Parathyroid adenoma (tissue), 2 donors: ENCODE measurements around the gene CCDC182.

Experiments used
- H2AFZ ChIP-seq: fragments of 300-600 bp; sonication (generic); one replicate; pipeline ENCODE4 v1.7.0; 2017; ENCODE audit warnings: antibody characterized with exemption, mild to moderate bottlenecking
- H3K27ac ChIP-seq: fragments of 300-600 bp; sonication (generic); one replicate; pipeline ENCODE4 v1.7.0; 2017
- H3K27me3 ChIP-seq: fragments of 300-600 bp; sonication (generic); one replicate; pipeline ENCODE4 v1.7.0; 2017; ENCODE audit warnings: low read length; ENCODE audit not compliant: control insufficient read depth, insufficient read depth
- H3K36me3 ChIP-seq: fragments of 300-600 bp; sonication (generic); one replicate; pipeline ENCODE4 v1.7.0; 2017; ENCODE audit warnings: low read length; ENCODE audit not compliant: control insufficient read depth, insufficient read depth
- H3K4me1 ChIP-seq: fragments of 300-600 bp; sonication (generic); one replicate; pipeline ENCODE4 v1.7.0; 2017; ENCODE audit warnings: control low read depth
- H3K4me2 ChIP-seq: fragments of 300-600 bp; sonication (generic); one replicate; pipeline ENCODE4 v1.7.0; 2017; ENCODE audit warnings: low read length
- H3K4me3 ChIP-seq: fragments of 300-600 bp; sonication (generic); one replicate; pipeline ENCODE4 v1.7.0; 2017; ENCODE audit warnings: low read depth, low read length
- H3K79me2 ChIP-seq: fragments of 300-600 bp; sonication (generic); one replicate; pipeline ENCODE4 v1.7.0; 2017; ENCODE audit warnings: control low read depth
- H3K9ac ChIP-seq: fragments of 300-600 bp; sonication (generic); one replicate; pipeline ENCODE4 v1.7.0; 2017; ENCODE audit warnings: mild to moderate bottlenecking
- H3K9me3 ChIP-seq: fragments of 300-600 bp; sonication (generic); one replicate; pipeline ENCODE4 v1.7.0; 2017; ENCODE audit warnings: low read length; ENCODE audit not compliant: control insufficient read depth
- CTCF ChIP-seq: fragments of 300-600 bp; sonication (generic); IDR thresholded peaks from one replicate; pipeline ENCODE4 v1.7.0; 2017; ENCODE audit warnings: antibody characterized with exemption, mild to moderate bottlenecking
- donor health status: primary hyperparathyroidism.

The CCDC182 gene

GRCh38 chr17:57720386-57721035 lies 24.6 kb downstream of the CCDC182 start:
- Histone ChIP-seq H3K9ac (no peak overlapping the region), H2AFZ (no peak overlapping the region), H3K4me3 (no peak overlapping the region), H3K4me2 (no peak overlapping the region), H3K27me3 (no peaks in the 10 kb centered on the region), H3K36me3 (no peaks in the 10 kb centered on the region), H3K27ac (no peak overlapping the region), H3K4me1 (no peaks in the 10 kb centered on the region), H3K9me3 (no peaks in the 10 kb centered on the region), H3K79me2 (no peaks in the 10 kb centered on the region)
- TF ChIP-seq CTCF, result no peak

DNA sequence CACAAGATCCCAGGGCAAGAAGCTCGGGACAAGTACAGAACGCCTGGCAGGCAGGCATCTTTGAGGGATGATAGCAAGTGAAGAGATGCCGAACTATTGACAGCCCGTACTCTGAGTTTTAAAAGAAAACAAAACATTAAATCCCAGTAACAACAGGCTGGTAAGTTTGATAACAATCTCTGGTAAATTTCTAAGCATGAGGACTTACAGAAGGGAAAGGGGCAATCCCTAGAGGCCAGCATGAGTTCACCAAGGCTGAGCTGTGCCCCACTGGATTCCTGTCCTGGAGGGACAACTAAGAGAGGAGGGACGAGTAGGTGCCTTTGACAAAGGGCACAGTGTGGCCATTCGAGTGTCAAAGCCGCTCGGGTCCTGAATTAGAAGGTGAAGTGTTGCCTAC lies 26.2 kb downstream of the CCDC182 start:
- no peaks in the 10 kb centered on the region for H3K9me3 ChIP-seq

GRCh38 chr17:57715981-57716380 lies 29.1 kb downstream of the CCDC182 start:
- H3K79me2 ChIP-seq, result no peaks in the 10 kb centered on the region
- H2AFZ ChIP-seq, result no peak overlapping the region
- no peaks in the 10 kb centered on the region for H3K27me3 ChIP-seq
- H3K27ac ChIP-seq, result no peak overlapping the region
- H3K4me3 ChIP-seq, result no peak overlapping the region
- no peaks in the 10 kb centered on the region for H3K36me3 ChIP-seq
- no peaks in the 10 kb centered on the region for H3K9me3 ChIP-seq
- TF ChIP-seq CTCF, result no peak
- H3K9ac ChIP-seq, result no peak overlapping the region
- no peak overlapping the region for H3K4me2 ChIP-seq
- H3K4me1 ChIP-seq, result no peaks in the 10 kb centered on the region

More for the DNA sequence above, 26.2 kb downstream of the CCDC182 start:
- H3K36me3 ChIP-seq, result no peaks in the 10 kb centered on the region
- no peak overlapping the region for H3K27ac ChIP-seq
- no peaks in the 10 kb centered on the region for H3K27me3 ChIP-seq
- H3K4me3 ChIP-seq, result no peak overlapping the region
- no peaks in the 10 kb centered on the region for H3K4me1 ChIP-seq
- no peak overlapping the region for H3K4me2 ChIP-seq
- H3K79me2 ChIP-seq, result no peaks in the 10 kb centered on the region
- H3K9ac ChIP-seq, result no peak overlapping the region
- no peak for TF ChIP-seq CTCF
- no peak overlapping the region for H2AFZ ChIP-seq

DNA sequence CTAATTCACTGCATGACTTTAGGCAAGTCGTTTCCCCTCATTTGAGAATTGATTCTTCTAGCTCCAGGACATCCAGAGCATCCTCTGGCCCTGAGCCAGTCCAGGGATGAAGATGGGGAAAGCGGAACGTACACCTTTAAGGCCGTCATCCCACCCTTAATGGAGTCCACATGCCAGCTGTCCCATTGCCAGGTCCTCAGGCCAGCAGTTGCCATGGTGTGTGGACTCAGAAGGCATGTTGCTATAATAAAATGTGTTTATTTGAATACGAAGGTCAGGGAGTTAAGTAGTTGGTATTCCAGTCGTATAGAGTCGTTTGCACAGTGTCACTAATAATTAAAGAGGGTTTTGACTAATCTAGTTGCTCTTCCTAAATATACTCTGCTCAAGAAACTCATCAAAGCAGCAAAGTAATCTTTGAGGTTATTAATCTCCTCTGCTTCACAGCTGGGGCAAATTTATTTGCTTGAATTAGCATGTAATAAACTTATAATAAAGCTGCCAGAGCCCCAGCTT lies 30.4 kb downstream of the CCDC182 start:
- no peaks in the 10 kb centered on the region for H3K36me3 ChIP-seq
- H3K27ac ChIP-seq, result no peak overlapping the region
- no peaks in the 10 kb centered on the region for H3K79me2 ChIP-seq
- no peaks in the 10 kb centered on the region for H3K27me3 ChIP-seq
- H3K9ac ChIP-seq, result no peak overlapping the region
- no peak overlapping the region for H2AFZ ChIP-seq
- no peaks in the 10 kb centered on the region for H3K9me3 ChIP-seq
- H3K4me1 ChIP-seq, result no peaks in the 10 kb centered on the region
- H3K4me3 ChIP-seq, result no peak overlapping the region
- H3K4me2 ChIP-seq, result no peak overlapping the region
- no peak for TF ChIP-seq CTCF

GRCh38 chr17:57713140-57713539 lies 32.0 kb downstream of the CCDC182 start:
- TF ChIP-seq CTCF, result no peak
- no peak overlapping the region for H3K27ac ChIP-seq
- no peaks in the 10 kb centered on the region for H3K9me3 ChIP-seq
- no peak overlapping the region for H3K4me2 ChIP-seq
- H3K27me3 ChIP-seq, result no peaks in the 10 kb centered on the region
- no peak overlapping the region for H3K4me3 ChIP-seq
- no peaks in the 10 kb centered on the region for H3K36me3 ChIP-seq
- H3K79me2 ChIP-seq, result no peaks in the 10 kb centered on the region
- no peak overlapping the region for H3K9ac ChIP-seq
- no peak overlapping the region for H2AFZ ChIP-seq
- H3K4me1 ChIP-seq, result peaks cover 2% of the 10 kb centered on the region
